ENCODE results near the gene MAD1L1.

GRCh38 chr7:1810961-1811849 is 421.5 kb downstream of the MAD1L1 start:
- TF ChIP-seq CTCF (IDR thresholded peaks at IDR 0.05; ENCODE audit: insufficient read depth, low read depth, low read length) (no peak), EZH2 (IDR thresholded peaks at IDR 0.05; ENCODE audit: insufficient read depth, low read length) (no peak)
